RWPE1 (cell line): ENCODE measurements around the gene CACFD1.

Source experiments
- CTCF ChIA-PET: fragments of 350-600 bp; sonication (Branson Sonifier 250); formaldehyde crosslinking; extraction: SDS; loops from one replicate; lab custom pipeline; 2021; lab: Yijun Ruan, JAX
- POLR2A ChIA-PET: fragments of 400-600 bp; formaldehyde crosslinking; extraction: SDS; loops from one replicate; lab custom pipeline; 2020; ENCODE audit warnings: antibody characterized with exemption; ENCODE audit not compliant: low non-redundant PET; lab: Yijun Ruan, JAX
- DNase-seq: peaks from one replicate; pipeline ENCODE4 v3.0.0; 2012; ENCODE audit warnings: low spot score
- H3K27ac ChIP-seq: fragments of 450-650 bp; 2 replicates; pipeline ENCODE4 v1.5.1; 2017
- CTCF ChIP-seq: fragments of 450-650 bp; conservative IDR thresholded peaks from 2 replicates; pipeline ENCODE4 v1.5.1; 2017; ENCODE audit warnings: low read depth, mild to moderate bottlenecking

The CACFD1 gene

DNA sequence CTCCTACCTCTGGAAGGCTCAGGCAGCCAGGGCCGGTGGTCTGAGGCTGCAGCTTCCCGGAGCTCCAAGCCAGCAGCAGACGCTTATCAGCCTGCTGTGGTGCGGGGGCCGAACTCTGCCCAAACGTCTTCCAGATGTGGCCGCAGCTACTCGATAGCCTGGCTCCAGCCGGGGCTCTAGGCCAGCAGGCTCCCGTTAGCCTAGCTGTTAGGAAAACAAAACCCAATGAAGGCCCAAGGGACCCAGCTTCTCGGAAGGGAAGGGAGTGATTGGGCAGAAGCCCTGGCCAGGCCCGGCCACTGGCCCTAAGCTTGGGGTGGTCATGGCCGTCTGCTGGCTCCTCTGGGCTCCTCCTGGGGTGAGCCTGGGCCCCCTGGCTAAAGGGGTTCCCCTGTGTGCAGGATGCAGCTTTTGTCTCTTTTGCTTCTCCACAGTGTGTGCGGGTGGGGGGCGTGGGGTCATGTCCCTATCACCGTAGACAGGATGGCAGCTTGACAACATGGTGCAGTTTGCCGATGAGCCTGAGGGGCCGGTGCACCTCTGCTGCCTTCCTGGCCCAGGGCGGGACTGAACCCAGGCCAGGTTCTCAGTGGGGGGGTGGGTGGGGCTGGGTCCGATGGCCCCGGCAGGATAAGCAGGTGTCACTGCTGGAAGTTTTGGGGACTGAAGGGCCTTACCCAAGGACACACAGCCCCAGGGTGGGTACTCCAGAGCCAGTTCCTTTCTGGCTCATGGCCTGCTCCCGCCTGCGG lies 46.3 kb downstream of the CACFD1 start:
- peak overlapping the region; percentile 51 for H3K27ac ChIP-seq
- no peak for TF ChIP-seq CTCF
- no peak for DNase-seq
- POLR2A ChIA-PET = interaction anchor here (0.6 kb wide), 1 partner anchor 473 kb away, joined by 8 read pairs; no protein-coding TSS in a partner anchor
- CTCF ChIA-PET = interaction anchor here (0.5 to 0.7 kb wide), 2 partner anchors 12 to 489 kb away, joined by 3 read pairs; no protein-coding TSS in a partner anchor

DNA sequence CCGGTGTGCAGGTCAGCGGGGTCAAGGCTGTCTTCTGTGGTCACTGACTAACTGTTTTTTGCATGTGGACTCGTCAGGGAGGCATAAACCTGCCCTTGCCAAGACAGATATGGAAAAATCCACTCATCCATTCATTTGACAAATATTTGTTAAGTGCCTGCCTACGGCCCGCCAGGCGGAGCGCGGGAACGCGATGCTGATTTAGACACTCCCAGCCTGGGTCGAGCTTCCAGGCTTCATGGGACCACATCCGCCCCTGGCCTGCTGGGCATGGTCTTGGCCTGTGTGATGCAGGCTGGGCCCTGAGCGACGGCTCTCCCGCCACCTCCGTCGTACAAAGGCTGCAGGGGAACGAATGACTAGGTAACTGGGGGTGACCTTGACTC lies 46.9 kb downstream of the CACFD1 start:
- DNase-seq = peak; percentile 54
- TF ChIP-seq CTCF = no peak
- ChIA-PET CTCF (interaction anchor here (0.7 kb wide), 1 partner anchor 489 kb away, joined by 3 read pairs; no protein-coding TSS in a partner anchor), POLR2A (no interaction called here)
- H3K27ac ChIP-seq = peak overlapping the region; percentile 51

- POLR2A ChIA-PET = no interaction called here
- no peak for TF ChIP-seq CTCF
- no peak for DNase-seq
- CTCF ChIA-PET = interaction anchor here (0.7 kb wide), 1 partner anchor 488 kb away, joined by 3 read pairs; no protein-coding TSS in a partner anchor
- H3K27ac ChIP-seq = peak overlapping the region; percentile 51
These were observed 47.6 kb downstream of the CACFD1 start for GRCh38 chr9:133507246-133507965.

GRCh38 chr9:133508046-133508445 lies 48.3 kb downstream of the CACFD1 start:
- POLR2A ChIA-PET = no interaction called here
- DNase-seq = no peak
- H3K27ac ChIP-seq = no peak overlapping the region
- TF ChIP-seq CTCF = no peak
- CTCF ChIA-PET = no interaction called here

DNA sequence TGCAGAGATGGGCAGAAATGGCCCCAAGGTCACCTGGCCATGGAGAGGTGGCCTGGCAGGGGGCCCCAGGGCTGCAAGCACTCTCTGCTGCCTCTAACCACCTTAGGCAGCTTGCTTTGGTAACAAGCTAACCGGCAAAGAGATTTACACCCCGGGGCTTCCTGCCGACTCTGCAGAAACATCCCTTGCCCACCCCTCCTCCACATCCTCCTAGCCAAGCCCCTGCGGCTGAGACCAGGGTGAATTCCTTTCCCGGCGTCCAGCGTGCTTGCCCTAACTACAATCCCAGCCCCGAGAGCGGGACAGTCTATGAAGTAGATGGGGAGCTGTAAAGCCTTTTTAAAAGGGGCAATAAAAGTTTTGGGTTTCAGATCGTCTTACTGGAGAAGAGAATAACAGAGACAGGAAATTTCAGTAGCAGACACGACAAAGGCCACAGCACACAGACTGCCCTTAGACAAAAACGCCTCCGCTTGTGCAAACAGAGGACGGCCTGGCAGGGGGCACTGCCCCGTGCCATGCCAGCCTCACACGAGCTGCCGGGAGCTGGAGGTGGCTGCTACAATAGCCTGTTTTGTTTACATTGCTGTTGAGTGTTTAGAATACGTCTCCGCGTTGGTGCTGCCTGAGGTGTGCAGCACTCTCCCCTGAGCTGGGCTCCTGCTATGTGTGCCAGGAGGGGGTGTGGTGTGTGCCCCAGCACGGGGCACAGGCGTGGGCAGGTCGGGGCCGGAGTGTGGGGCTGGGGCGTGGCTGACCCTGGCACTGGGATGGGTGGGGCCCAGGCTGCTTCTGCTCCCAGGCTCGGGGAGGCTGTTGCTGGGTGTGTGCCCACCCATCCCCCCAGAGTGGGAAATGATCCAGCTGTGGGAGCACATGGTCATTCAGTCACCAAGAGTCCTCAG lies 49.7 kb downstream of the CACFD1 start:
- POLR2A ChIA-PET = no interaction called here
- peak; percentile 48 for DNase-seq
- CTCF ChIA-PET = interaction anchor here (0.5 to 1.5 kb wide), 7 partner anchors 11 to 1650 kb away, joined by 3 to 6 read pairs (median 4); no protein-coding TSS in a partner anchor
- no peak for TF ChIP-seq CTCF
- H3K27ac ChIP-seq = peak overlapping the region; percentile 85
